ENCODE measurements around the gene KLK2.

DNA sequence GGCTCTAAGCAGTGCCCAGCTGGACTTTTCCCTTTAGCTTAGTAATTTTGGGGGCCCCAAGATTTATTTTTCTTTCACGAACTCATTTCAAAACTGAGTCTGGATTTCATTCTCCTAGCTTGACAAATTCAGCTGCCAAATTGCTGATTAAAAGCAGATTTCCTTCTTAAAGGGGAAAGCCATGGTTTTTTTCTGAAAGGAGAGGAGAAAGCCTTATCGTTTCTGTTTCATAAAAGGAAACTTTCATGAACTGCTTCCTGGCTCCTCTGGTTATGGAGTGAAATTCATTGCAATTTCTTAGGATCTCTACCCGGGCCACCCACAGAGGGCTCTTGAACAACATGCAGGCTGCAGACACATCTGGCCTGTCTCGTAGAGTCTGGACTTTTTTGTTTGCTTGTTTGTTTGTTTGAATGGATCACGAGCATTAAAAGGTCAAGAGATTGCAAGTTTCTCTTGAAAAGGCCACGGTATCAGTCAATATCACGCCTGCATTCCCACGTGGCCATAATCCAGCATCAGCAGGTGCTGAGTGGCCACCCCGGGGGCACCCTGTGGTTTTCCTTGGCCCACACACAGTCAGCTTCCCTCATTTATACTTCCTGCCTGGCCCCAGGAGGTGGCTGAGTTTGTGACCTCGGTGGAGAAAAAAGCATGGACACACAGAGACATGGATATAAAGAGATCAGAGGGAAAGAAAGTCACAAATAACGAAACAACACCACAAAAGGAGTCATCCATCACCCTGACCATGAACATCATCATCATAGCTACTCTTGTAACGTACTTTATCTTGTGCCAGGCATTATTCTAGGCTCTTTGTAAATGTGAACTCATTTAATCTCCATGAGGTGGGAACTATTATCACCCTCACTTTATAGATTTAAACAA is 48.4 kb downstream of the KLK2 start:
- no peak for TF ChIP-seq CTCF (IDR thresholded peaks at IDR 0.05)
- TF ChIP-seq POLR2A (IDR thresholded peaks at IDR 0.05), result no peak

Data from prostate gland (tissue), 2 donors.